Mucosa of rectum (tissue), 2 donors: ENCODE data around the gene GIGYF1.

Experiments used
- H3K27ac ChIP-seq, 2 donors: one replicate each; pipeline ENCODE4 v1.7.0; 2013; ENCODE audit warnings: inconsistent platforms in 2 of 2, low read depth in 2 of 2, low read length in 2 of 2
- H3K27me3 ChIP-seq, 2 donors: one replicate each; pipeline ENCODE4 v1.7.0; 2013; ENCODE audit warnings: low read length in 2 of 2; ENCODE audit not compliant: control insufficient read depth in 2 of 2, insufficient read depth in 2 of 2
- H3K36me3 ChIP-seq, 2 donors: one replicate each; pipeline ENCODE4 v1.7.0; 2013; ENCODE audit warnings: low read length in 2 of 2; ENCODE audit not compliant: control insufficient read depth in 2 of 2, insufficient read depth in 2 of 2
- H3K4me1 ChIP-seq, 2 donors: one replicate each; pipeline ENCODE4 v1.7.0; 2013; ENCODE audit warnings: low read length in 2 of 2, mild to moderate bottlenecking in 1 of 2; ENCODE audit not compliant: control insufficient read depth in 2 of 2, insufficient read depth in 2 of 2
- H3K4me3 ChIP-seq, 2 donors: one replicate each; pipeline ENCODE4 v1.7.0; 2013; ENCODE audit warnings: low read length in 2 of 2
- H3K9ac ChIP-seq, 2 donors: one replicate each; pipeline ENCODE4 v1.7.0; 2013; ENCODE audit warnings: low read length in 2 of 2, low read depth in 1 of 2, mild to moderate bottlenecking in 1 of 2
- H3K9me3 ChIP-seq, 2 donors: one replicate each; pipeline ENCODE4 v1.7.0; 2013; ENCODE audit warnings: low read length in 2 of 2; ENCODE audit not compliant: control insufficient read depth in 2 of 2
- donor health status: healthy.
- donor health status: Normal muscosa, but diverticular disease.

The GIGYF1 gene

GRCh38 chr7:100685049-100685605 lies 8.9 kb downstream of the GIGYF1 start:
- no peak overlapping the region for H3K27ac ChIP-seq
- H3K4me3 ChIP-seq = no peak overlapping the region
- H3K27me3 ChIP-seq = no peaks in the 10 kb centered on the region
- no peak overlapping the region for H3K9ac ChIP-seq
- H3K36me3 ChIP-seq = peaks cover 60 to 61% of the 10 kb centered on the region in 2 donors
- H3K4me1 ChIP-seq = no peaks in the 10 kb centered on the region
- no peaks in the 10 kb centered on the region for H3K9me3 ChIP-seq

- Histone ChIP-seq H3K4me3 (no peak overlapping the region), H3K27ac (no peak overlapping the region), H3K4me1 (peaks cover 0 to 3% of the 10 kb centered on the region in 2 donors), H3K27me3 (no peaks in the 10 kb centered on the region), H3K9me3 (no peaks in the 10 kb centered on the region), H3K9ac (no peak overlapping the region), H3K36me3 (peaks cover 60 to 63% of the 10 kb centered on the region in 2 donors)
Measured at GRCh38 chr7:100684534-100685042, 9.5 kb downstream of the GIGYF1 start.

- peaks cover 57 to 65% of the 10 kb centered on the region in 2 donors for H3K36me3 ChIP-seq
- no peaks in the 10 kb centered on the region for H3K9me3 ChIP-seq
- H3K4me3 ChIP-seq = no peak overlapping the region
- H3K9ac ChIP-seq = no peak overlapping the region
- H3K27me3 ChIP-seq = no peaks in the 10 kb centered on the region
- no peak overlapping the region for H3K27ac ChIP-seq
- peaks cover 0 to 9% of the 10 kb centered on the region in 2 donors for H3K4me1 ChIP-seq
Measured at GRCh38 chr7:100683659-100684533, 10.2 kb downstream of the GIGYF1 start.

GRCh38 chr7:100682991-100683658 lies 10.9 kb downstream of the GIGYF1 start:
- Histone ChIP-seq H3K4me1 (peaks cover 0 to 14% of the 10 kb centered on the region in 2 donors), H3K4me3 (no peak overlapping the region), H3K27me3 (no peaks in the 10 kb centered on the region), H3K27ac (no peak overlapping the region), H3K9me3 (no peaks in the 10 kb centered on the region), H3K9ac (no peak overlapping the region), H3K36me3 (peaks cover 58 to 62% of the 10 kb centered on the region in 2 donors)

- H3K9me3 ChIP-seq = no peaks in the 10 kb centered on the region
- H3K27me3 ChIP-seq = no peaks in the 10 kb centered on the region
- H3K27ac ChIP-seq = no peak overlapping the region
- H3K36me3 ChIP-seq = peaks cover 61 to 64% of the 10 kb centered on the region in 2 donors
- H3K4me1 ChIP-seq = peaks cover 0 to 14% of the 10 kb centered on the region in 2 donors
- H3K4me3 ChIP-seq = no peak overlapping the region
- no peak overlapping the region for H3K9ac ChIP-seq
Measured at GRCh38 chr7:100682228-100682741, 11.8 kb downstream of the GIGYF1 start.

- Histone ChIP-seq H3K27me3 (no peaks in the 10 kb centered on the region), H3K36me3 (peaks cover 63 to 65% of the 10 kb centered on the region in 2 donors), H3K9ac (no peak overlapping the region), H3K9me3 (no peaks in the 10 kb centered on the region), H3K27ac (no peak overlapping the region), H3K4me3 (no peak overlapping the region), H3K4me1 (peaks cover 0 to 14% of the 10 kb centered on the region in 2 donors)
Measured at GRCh38 chr7:100681491-100682227, 12.4 kb downstream of the GIGYF1 start.

- Histone ChIP-seq H3K4me3 (no peak overlapping the region), H3K9ac (no peak overlapping the region), H3K9me3 (no peaks in the 10 kb centered on the region), H3K27me3 (no peaks in the 10 kb centered on the region), H3K4me1 (peaks cover 3 to 17% of the 10 kb centered on the region in 2 donors), H3K27ac (no peak overlapping the region), H3K36me3 (peaks cover 56 to 62% of the 10 kb centered on the region in 2 donors)
Measured at GRCh38 chr7:100680576-100681271, 13.3 kb downstream of the GIGYF1 start.

GRCh38 chr7:100679927-100680575 lies 14.0 kb downstream of the GIGYF1 start:
- H3K4me1 ChIP-seq = peaks cover 3 to 17% of the 10 kb centered on the region in 2 donors
- H3K27ac ChIP-seq = no peak overlapping the region
- no peaks in the 10 kb centered on the region for H3K27me3 ChIP-seq
- no peaks in the 10 kb centered on the region for H3K9me3 ChIP-seq
- H3K9ac ChIP-seq = no peak overlapping the region
- no peak overlapping the region for H3K4me3 ChIP-seq
- H3K36me3 ChIP-seq = peaks cover 49 to 56% of the 10 kb centered on the region in 2 donors
